Measurements from ENCODE around the gene OR7D2. TPM values are rescaled to one million over a fixed set of nuclear protein-coding genes. Genes with fewer than 3 reads are reported as not detected.

OR7D2 gene
- total and polyA plus RNA-seq, 10 donors, result 0.02 to 0.03 TPM; not detected in 8

DNA sequence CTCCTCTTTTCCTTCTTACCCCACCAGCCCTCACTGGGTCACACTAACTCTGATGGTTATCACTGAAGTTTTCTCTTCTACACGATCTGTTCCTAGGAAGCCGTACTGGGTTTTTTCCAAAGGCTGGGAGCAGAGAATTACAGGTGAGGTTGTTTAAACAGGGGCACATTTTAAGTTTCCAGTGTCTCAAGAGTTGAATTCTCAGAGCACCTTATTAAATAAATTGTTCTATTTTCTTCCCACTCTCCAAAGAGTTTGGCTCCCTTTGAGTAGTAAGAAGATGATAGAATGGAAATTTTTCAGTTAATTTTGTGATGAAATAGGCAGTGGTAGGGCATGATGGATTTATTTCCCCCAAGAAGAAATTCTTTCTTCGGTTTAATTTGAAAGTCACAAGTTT, 40.7 kb downstream of the OR7D2 start, which contains the start of gene OR7D4:
OR7D4 (minus strand) TSS at position 101 of the 400 bp plus-strand sequence. CDS start 4,752 bp downstream, outside the sequence.
- intact Hi-C loops (cut with DNase I; ENCODE audit: low total_unique reads), result no loop called here
- TF ChIP-seq POLR2A (IDR thresholded peaks at IDR 0.05), result no peak
- TF ChIP-seq CTCF (IDR thresholded peaks at IDR 0.05 in 8 of 11, conservative IDR thresholded peaks at IDR 0.05 in 3 of 11), result no peak
- TF ChIP-seq POLR2AphosphoS5 (IDR thresholded peaks at IDR 0.05), result no peak

More for the DNA sequence above, 40.7 kb downstream of the OR7D2 start, which contains the start of gene OR7D4:
- H3K4me3 ChIP-seq, result no peak within 1 kb of the TSS
- WGBS, 5 donors, result 64 to 83% (median 79%) methylated on average over 3 of the region's 3 CpGs
- H3K9me3 ChIP-seq, result peaks cover 0 to 33% (median 8%) of the 10 kb centered on the region in 8 donors
- H3K27ac ChIP-seq, result no peak within 1 kb of the TSS
- DNase-seq, result no peak
- H3K27me3 ChIP-seq (replicated peaks in 1 of 7), result peaks cover 0 to 9% (median 0%) of the 10 kb centered on the region in 7 donors
- H3K36me3 ChIP-seq, result no peaks in the 10 kb centered on the region
- H3K4me1 ChIP-seq, result no peaks in the 10 kb centered on the region

Other genes starting within 250 kb of the OR7D2 start
- gene MUC16, start 168.6 kb upstream of the OR7D2 start, total RNA-seq, result under 1 TPM in 5 of 7 donors, not detected in 2; 0.07 to 0.54 (median 0.14) TPM
- under 1 TPM; 0.02 to 0.03 (median 0.02) TPM for gene MUC16, start 168.6 kb upstream of the OR7D2 start, polyA plus RNA-seq
- not detected for gene OR1M1, start 91.9 kb upstream of the OR7D2 start, total RNA-seq
- gene OR1M1, start 91.9 kb upstream of the OR7D2 start, polyA plus RNA-seq, result not detected
- gene OR7G2, start 71.5 kb upstream of the OR7D2 start, total RNA-seq, result not detected
- not detected for gene OR7G2, start 71.5 kb upstream of the OR7D2 start, polyA plus RNA-seq
- gene OR7G1, start 63.2 kb upstream of the OR7D2 start, total RNA-seq, result not detected
- gene OR7G1, start 63.2 kb upstream of the OR7D2 start, polyA plus RNA-seq, result not detected
- not detected for gene OR7G3, start 52.0 kb upstream of the OR7D2 start, total RNA-seq
- gene OR7G3, start 52.0 kb upstream of the OR7D2 start, polyA plus RNA-seq, result not detected
- gene ZNF317, start 38.6 kb upstream of the OR7D2 start, total RNA-seq, result 10 to 100 TPM; 33.5 to 43.8 (median 35.6) TPM
- 10 to 100 TPM; 30.2 to 51.2 (median 31.2) TPM for gene ZNF317, start 38.6 kb upstream of the OR7D2 start, polyA plus RNA-seq
- gene OR7D4, start 40.6 kb downstream of the OR7D2 start, total RNA-seq, result not detected
- not detected for gene OR7D4, start 40.6 kb downstream of the OR7D2 start, polyA plus RNA-seq
- gene OR7E24, start 72.0 kb downstream of the OR7D2 start, total RNA-seq, result not detected
- gene OR7E24, start 72.0 kb downstream of the OR7D2 start, polyA plus RNA-seq, result not detected
- 10 to 100 TPM in 5 of 7 donors, 1 to 10 TPM in 2; 7.7 to 16.2 (median 10.6) TPM for gene ZNF699, start 130.9 kb downstream of the OR7D2 start, total RNA-seq
- 1 to 10 TPM in 2 of 3 donors, under 1 TPM in 1; 0.67 to 1.4 (median 1.1) TPM for gene ZNF699, start 130.9 kb downstream of the OR7D2 start, polyA plus RNA-seq
- gene ZNF559, start 145.2 kb downstream of the OR7D2 start, total RNA-seq, result 10 to 100 TPM; 25.9 to 40.1 (median 27.6) TPM
- 10 to 100 TPM; 27.7 to 33.5 (median 28.5) TPM for gene ZNF559, start 145.2 kb downstream of the OR7D2 start, polyA plus RNA-seq
- gene ZNF177, start 184.0 kb downstream of the OR7D2 start, total RNA-seq, result 1 to 10 TPM; 1.1 to 5.2 (median 2.3) TPM
- 1 to 10 TPM; 2.0 to 3.0 (median 2.9) TPM for gene ZNF177, start 184.0 kb downstream of the OR7D2 start, polyA plus RNA-seq